Smooth muscle cell (in vitro differentiated cells): Measurements from ENCODE around the gene EFHD1. TPM values are rescaled to one million over a fixed set of nuclear protein-coding genes. Genes with fewer than 3 reads are reported as not detected.

ENCODE experiments used
- DNase-seq: peaks from one replicate; lab custom pipeline; 2025; ENCODE audit not compliant: unreplicated experiment; lab: John Stamatoyannopoulos, UW
- H2AFZ ChIP-seq: fragments of 200-600 bp; sonication (generic); 2 replicates; pipeline ENCODE4 v1.6.0; 2016; ENCODE audit warnings: antibody characterized with exemption, low read depth, mild to moderate bottlenecking
- H3F3A ChIP-seq: fragments of 200-600 bp; sonication (generic); 2 replicates; pipeline ENCODE4 v1.6.0; 2017; ENCODE audit warnings: antibody characterized with exemption, low read depth
- H3K27ac ChIP-seq: fragments of 200-600 bp; sonication (generic); 2 replicates; pipeline ENCODE4 v1.5.1; 2016; ENCODE audit warnings: low read depth, mild to moderate bottlenecking
- H3K27me3 ChIP-seq: fragments of 200-600 bp; sonication (generic); 2 replicates; pipeline ENCODE4 v1.6.1; 2016; ENCODE audit warnings: low read depth, mild to moderate bottlenecking
- H3K36me3 ChIP-seq: fragments of 200-600 bp; sonication (generic); 2 replicates; pipeline ENCODE4 v1.5.1; 2016; ENCODE audit warnings: low read depth
- H3K4me1 ChIP-seq: fragments of 200-600 bp; sonication (generic); 2 replicates; pipeline ENCODE4 v1.5.1; 2016; ENCODE audit warnings: low read depth
- H3K4me2 ChIP-seq: fragments of 200-600 bp; sonication (generic); 2 replicates; pipeline ENCODE4 v1.6.0; 2016; ENCODE audit warnings: mild to moderate bottlenecking
- H3K4me3 ChIP-seq: fragments of 200-600 bp; sonication (generic); 2 replicates; pipeline ENCODE4 v1.5.1; 2016; ENCODE audit warnings: mild to moderate bottlenecking
- H3K79me2 ChIP-seq: fragments of 200-600 bp; sonication (generic); 2 replicates; pipeline ENCODE4 v1.6.0; 2016; ENCODE audit warnings: low read depth, mild to moderate bottlenecking
- H3K9ac ChIP-seq: fragments of 200-600 bp; sonication (generic); 2 replicates; pipeline ENCODE4 v1.6.0; 2016; ENCODE audit warnings: low read depth
- H3K9me3 ChIP-seq: fragments of 200-600 bp; sonication (generic); replicated peaks from 2 replicates; pipeline ENCODE4 v1.5.1; 2016; ENCODE audit warnings: low read depth
- H4K20me1 ChIP-seq: fragments of 200-600 bp; sonication (generic); 2 replicates; pipeline ENCODE4 v1.6.0; 2016; ENCODE audit warnings: low read depth
- WGBS: methylation state at CpG from one replicate; pipeline ENCODE4 v1.1.7; 2016; ENCODE audit warnings: low lambda C conversion rate; 5-methylcytosine and 5-hydroxymethylcytosine counted together
- polyA plus RNA-seq: library from polyadenylated mRNA; unstranded; fragments of >200 nt; fragmentation: Nextera tagmentation; extraction: Ambion mirVana; gene quantifications from 2 replicates; pipeline ENCODE4 v1.2.1, GENCODE V29; 2016
- total RNA-seq: library from RNA; depleted of rRNA; stranded (reverse); fragments of >200 nt; gene quantifications from 2 replicates; pipeline ENCODE4 v1.2.3, GENCODE V29; 2014
- TF ChIP-seq, protein P1 (sequence below): fragments of 200-600 bp; sonication (generic); IDR thresholded peaks from 2 replicates; pipeline ENCODE4 v1.5.1; 2017; ENCODE audit warnings: borderline replicate concordance, mild to moderate bottlenecking, antibody characterized with exemption; ENCODE audit not compliant: insufficient read depth, poor library complexity, severe bottlenecking

EFHD1 gene
- total and polyA plus RNA-seq, 2 experiments from 2014 or later, result 6.4 to 19.2 TPM

DNA sequence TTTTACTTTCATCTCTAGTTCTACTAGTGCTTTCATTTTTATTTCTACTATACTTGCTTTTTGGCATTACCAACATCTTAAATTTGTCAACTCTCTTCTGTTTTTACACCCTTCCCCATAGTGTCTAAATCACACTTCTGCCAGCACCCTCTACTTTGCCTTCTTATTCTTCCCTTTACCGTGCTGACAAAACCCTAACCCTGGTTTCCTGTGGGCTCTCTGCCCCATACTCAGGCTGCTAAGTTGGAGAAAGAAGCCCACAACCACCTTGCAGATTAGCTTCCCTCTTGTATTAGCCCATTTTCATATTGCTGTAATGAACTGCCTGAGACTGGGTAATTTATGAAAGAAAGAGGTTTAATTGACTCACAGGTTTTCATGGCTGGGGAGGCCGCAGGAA is 88.5 kb downstream of the EFHD1 start:
- Histone ChIP-seq H2AFZ (no peak overlapping the region), H3K79me2 (peaks cover 88% of the 10 kb centered on the region)
- 95% methylated on average over 2 of the region's 2 CpGs for WGBS

DNA sequence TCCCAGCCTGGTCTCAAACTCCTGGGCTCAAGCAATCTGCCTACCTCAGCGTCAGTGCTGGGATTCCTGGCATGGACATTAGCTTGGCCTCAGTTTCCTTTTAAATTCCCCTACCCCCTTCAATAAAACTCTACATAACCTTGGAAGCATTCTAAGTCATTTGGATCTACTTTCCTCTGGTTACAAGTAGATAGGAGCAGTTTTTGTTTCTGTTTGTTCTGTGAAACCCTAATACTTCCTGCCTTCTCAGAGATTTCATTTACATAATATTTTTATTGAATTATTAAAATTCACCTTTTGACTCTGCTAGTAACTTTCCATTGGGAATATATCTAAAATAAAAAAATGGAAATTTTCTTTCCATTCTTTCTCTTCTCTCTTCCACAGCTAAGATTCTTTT is 89.6 kb downstream of the EFHD1 start:
- no peak overlapping the region for H3K4me2 ChIP-seq
- H3K4me3 ChIP-seq, result no peak overlapping the region
- no peak for DNase-seq
- no peaks in the 10 kb centered on the region for H3F3A ChIP-seq
- TF ChIP-seq, protein P1, sequence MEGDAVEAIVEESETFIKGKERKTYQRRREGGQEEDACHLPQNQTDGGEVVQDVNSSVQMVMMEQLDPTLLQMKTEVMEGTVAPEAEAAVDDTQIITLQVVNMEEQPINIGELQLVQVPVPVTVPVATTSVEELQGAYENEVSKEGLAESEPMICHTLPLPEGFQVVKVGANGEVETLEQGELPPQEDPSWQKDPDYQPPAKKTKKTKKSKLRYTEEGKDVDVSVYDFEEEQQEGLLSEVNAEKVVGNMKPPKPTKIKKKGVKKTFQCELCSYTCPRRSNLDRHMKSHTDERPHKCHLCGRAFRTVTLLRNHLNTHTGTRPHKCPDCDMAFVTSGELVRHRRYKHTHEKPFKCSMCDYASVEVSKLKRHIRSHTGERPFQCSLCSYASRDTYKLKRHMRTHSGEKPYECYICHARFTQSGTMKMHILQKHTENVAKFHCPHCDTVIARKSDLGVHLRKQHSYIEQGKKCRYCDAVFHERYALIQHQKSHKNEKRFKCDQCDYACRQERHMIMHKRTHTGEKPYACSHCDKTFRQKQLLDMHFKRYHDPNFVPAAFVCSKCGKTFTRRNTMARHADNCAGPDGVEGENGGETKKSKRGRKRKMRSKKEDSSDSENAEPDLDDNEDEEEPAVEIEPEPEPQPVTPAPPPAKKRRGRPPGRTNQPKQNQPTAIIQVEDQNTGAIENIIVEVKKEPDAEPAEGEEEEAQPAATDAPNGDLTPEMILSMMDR, result no peak
- H2AFZ ChIP-seq, result no peak overlapping the region
- no peaks in the 10 kb centered on the region for H3K4me1 ChIP-seq
- peaks cover 97% of the 10 kb centered on the region for H4K20me1 ChIP-seq
- 100% methylated on average over 1 of the region's 1 CpG for WGBS
- no peak overlapping the region for H3K9ac ChIP-seq
- H3K79me2 ChIP-seq, result peaks cover 79% of the 10 kb centered on the region
- H3K9me3 ChIP-seq, result no peaks in the 10 kb centered on the region
- peaks cover 4% of the 10 kb centered on the region for H3K36me3 ChIP-seq
- no peak overlapping the region for H3K27ac ChIP-seq
- no peaks in the 10 kb centered on the region for H3K27me3 ChIP-seq

More for the DNA sequence above, 88.5 kb downstream of the EFHD1 start:
- Histone ChIP-seq H3K4me2 (no peak overlapping the region), H3K4me1 (no peaks in the 10 kb centered on the region), H3F3A (no peaks in the 10 kb centered on the region), H3K9me3 (no peaks in the 10 kb centered on the region), H3K27ac (no peak overlapping the region), H4K20me1 (peaks cover 97% of the 10 kb centered on the region), H3K4me3 (no peak overlapping the region), H3K36me3 (peaks cover 4% of the 10 kb centered on the region), H3K27me3 (no peaks in the 10 kb centered on the region), H3K9ac (no peak overlapping the region)
- TF ChIP-seq, protein P1, result no peak
- no peak for DNase-seq

GRCh38 chr2:232728785-232729184 is 95.4 kb downstream of the EFHD1 start:
- no peaks in the 10 kb centered on the region for H3K4me1 ChIP-seq
- H2AFZ ChIP-seq, result no peak overlapping the region
- H3K27me3 ChIP-seq, result no peaks in the 10 kb centered on the region
- peaks cover 55% of the 10 kb centered on the region for H3K79me2 ChIP-seq
- TF ChIP-seq, protein P1, result no peak
- H3F3A ChIP-seq, result no peaks in the 10 kb centered on the region
- peaks cover 91% of the 10 kb centered on the region for H4K20me1 ChIP-seq
- DNase-seq, result no peak
- H3K4me3 ChIP-seq, result no peak overlapping the region
- H3K9me3 ChIP-seq, result no peaks in the 10 kb centered on the region
- H3K36me3 ChIP-seq, result no peaks in the 10 kb centered on the region
- no peak overlapping the region for H3K27ac ChIP-seq
- no peak overlapping the region for H3K4me2 ChIP-seq
- WGBS, result 98% methylated on average over 3 of the region's 3 CpGs
- no peak overlapping the region for H3K9ac ChIP-seq

DNA sequence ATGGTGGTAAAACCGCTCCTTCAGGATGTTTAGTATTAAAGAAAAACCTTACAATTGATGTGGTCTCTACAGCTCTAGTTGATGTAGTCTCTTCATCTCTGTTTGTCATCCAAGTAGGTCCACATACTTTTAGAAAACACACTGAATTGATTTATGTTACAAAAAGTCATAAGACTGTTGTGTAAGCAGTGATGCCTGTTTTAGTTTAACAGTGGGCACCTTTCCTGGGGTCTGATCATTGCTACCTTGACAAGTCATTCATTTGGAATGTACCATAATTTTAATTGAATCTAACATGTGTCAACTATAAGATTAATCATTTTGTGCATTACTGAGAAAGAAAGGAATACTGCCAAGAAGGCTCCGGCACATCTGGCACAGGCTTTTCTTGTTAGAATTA is 98.1 kb downstream of the EFHD1 start:
- H3K27me3 ChIP-seq, result no peaks in the 10 kb centered on the region
- TF ChIP-seq, protein P1, result no peak
- peaks cover 48% of the 10 kb centered on the region for H3K79me2 ChIP-seq
- no peaks in the 10 kb centered on the region for H3K4me1 ChIP-seq
- H2AFZ ChIP-seq, result no peak overlapping the region
- WGBS, result 96% methylated on average over 2 of the region's 2 CpGs
- no peak overlapping the region for H3K27ac ChIP-seq
- H4K20me1 ChIP-seq, result peaks cover 84% of the 10 kb centered on the region
- no peak overlapping the region for H3K9ac ChIP-seq
- H3K9me3 ChIP-seq, result no peaks in the 10 kb centered on the region
- no peaks in the 10 kb centered on the region for H3F3A ChIP-seq
- no peaks in the 10 kb centered on the region for H3K36me3 ChIP-seq
- H3K4me3 ChIP-seq, result no peak overlapping the region
- no peak for DNase-seq
- no peak overlapping the region for H3K4me2 ChIP-seq
